Measurements from ENCODE around the gene SRRM3. TPM values are rescaled to one million over a fixed set of nuclear protein-coding genes. Genes with fewer than 3 reads are reported as not detected.

The SRRM3 gene
- total RNA-seq, 1 experiment from 2014 or later, result 12.7 TPM

- Histone ChIP-seq H3K9me2 (ENCODE audit: insufficient read depth) (no peaks in the 10 kb centered on the region), H3K27me3 (ENCODE audit: insufficient read depth, low read length) (no peaks in the 10 kb centered on the region), H3K36me3 (ENCODE audit: control insufficient read depth in 1 of 2, insufficient read depth in 2 of 2, low read length in 2 of 2) (no peaks in the 10 kb centered on the region; a peak in 1 of 4 replicates), H4K20me1 (ENCODE audit: insufficient read depth) (no peaks in the 10 kb centered on the region), H3K4me3 (replicated peaks in 1 of 2; ENCODE audit: low read depth in 1 of 2, low read length in 2 of 2) (peak overlapping the region; percentile 43 to 45), H3K9ac (ENCODE audit: low read length) (peak overlapping the region; percentile 62), H3K4me1 (ENCODE audit: control insufficient read depth in 1 of 2, insufficient read depth in 2 of 2, low read length in 2 of 2) (peaks cover 65 to 80% of the 10 kb centered on the region in 2 experiments), H3K27ac (ENCODE audit: low read depth, low read length) (peak overlapping the region; percentile 99), H3K4me2 (ENCODE audit: low read length) (peak overlapping the region; percentile 78), H2AFZ (ENCODE audit: low read depth, low read length, poor library complexity, severe bottlenecking) (no peak overlapping the region), H3K9me3 (ENCODE audit: control insufficient read depth in 1 of 2, insufficient read depth in 1 of 2, low read depth in 1 of 2, low read length in 2 of 2) (no peaks in the 10 kb centered on the region), H3K79me2 (ENCODE audit: insufficient read depth, low read length) (no peaks in the 10 kb centered on the region)
- ChIA-PET POLR2A (interaction anchor here (0.6 to 2.4 kb wide), 9 partner anchors 10 to 125 kb away, joined by 3 to 21 read pairs (median 4); partner anchors contain the start of gene HSPB1), RAD21 (ENCODE audit: low non-redundant PET in 1 of 2, low total read pairs in 2 of 2, uncharacterized antibody in 2 of 2, unreplicated experiment in 2 of 2) (interaction anchor here (0.6 to 2.2 kb wide), 8 partner anchors 17 to 223 kb away, joined by 3 to 16 read pairs (median 3); no protein-coding TSS in a partner anchor), CTCF (interaction anchor here (0.6 to 2.7 kb wide), 17 partner anchors 9 to 122 kb away, joined by 3 to 64 read pairs (median 3); no protein-coding TSS in a partner anchor)
- ATAC-seq, result peak; percentile 77
- intact Hi-C loops (cut with micrococcal nuclease), result loop anchor here (1.0 kb wide), 2 partner anchors 12 to 23 kb away; no protein-coding TSS in a partner anchor
- no TSS peak for BruUV-seq (replicated peaks)
- peak; percentile 95 for DNase-seq (ENCODE audit: low read depth, low spot score)
- TF ChIP-seq REST (IDR thresholded peaks at IDR 0.05; ENCODE audit: low read depth), result no peak
- no peak for TF ChIP-seq EZH2phosphoT487 (IDR thresholded peaks at IDR 0.05; ENCODE audit: borderline replicate concordance)
- TF ChIP-seq RAD21 (IDR thresholded peaks at IDR 0.05; ENCODE audit: low read depth), result no peak
- no peak for TF ChIP-seq EZH2 (IDR thresholded peaks at IDR 0.05)
- no peak for TF ChIP-seq SRF (IDR thresholded peaks at IDR 0.05; ENCODE audit: low read depth)
- TF ChIP-seq CTCF (IDR thresholded peaks at IDR 0.05 in 2 of 3, conservative IDR thresholded peaks at IDR 0.05 in 1 of 3; ENCODE audit: borderline replicate concordance in 1 of 3, insufficient read depth in 1 of 3, low read depth in 2 of 3, low read length in 2 of 3), result peak in 2 of 3 experiments; percentile 95 to 97; a peak in 4 of 6 replicates
- TF ChIP-seq YY1 (IDR thresholded peaks at IDR 0.05; ENCODE audit: extremely low read depth, insufficient replicate concordance, low read depth, low read length), result peak; percentile 71
- TF ChIP-seq POLR2AphosphoS5 (IDR thresholded peaks at IDR 0.05; ENCODE audit: low read depth, low read length), result peak; percentile 41
- TF ChIP-seq ATF3 (IDR thresholded peaks at IDR 0.05), result no peak
- TF ChIP-seq JUND (IDR thresholded peaks at IDR 0.05), result no peak
- no peak for TF ChIP-seq TCF7L2 (IDR thresholded peaks at IDR 0.05; ENCODE audit: borderline replicate concordance, extremely low read depth, insufficient read depth, insufficient read length)
- TF ChIP-seq SIN3A (IDR thresholded peaks at IDR 0.05; ENCODE audit: low read depth), result no peak
- no peak for TF ChIP-seq CEBPB (IDR thresholded peaks at IDR 0.05; ENCODE audit: low read depth)
- peak; percentile 66; the same call in 1 of the 2 replicates for TF ChIP-seq ZFX (IDR thresholded peaks at IDR 0.05)
- no peak for TF ChIP-seq ELF1 (IDR thresholded peaks at IDR 0.05; ENCODE audit: borderline replicate concordance, low read depth)
- no peak for TF ChIP-seq EGR1 (IDR thresholded peaks at IDR 0.05; ENCODE audit: low read depth)
- no peak for TF ChIP-seq MAX (IDR thresholded peaks at IDR 0.05)
- TF ChIP-seq CBX3 (IDR thresholded peaks at IDR 0.05; ENCODE audit: low read depth), result no peak
- TF ChIP-seq POLR2A (IDR thresholded peaks at IDR 0.05; ENCODE audit: borderline replicate concordance, extremely low read depth, insufficient read depth, insufficient read length), result no peak
- TF ChIP-seq FOSL1 (IDR thresholded peaks at IDR 0.05; ENCODE audit: low read depth), result no peak
- no peak for TF ChIP-seq ZNF274 (IDR thresholded peaks at IDR 0.05; ENCODE audit: low read depth, low read length)
Observed at GRCh38 chr7:76291351-76292212, 89.9 kb downstream of the SRRM3 start.

Data from HCT116 (cell line).